TTC549 (cell line): ENCODE measurements around the gene ASF1B.

Experiments
- FAIRE-seq: peaks from 2 replicates; lab custom pipeline; 2012; peaks lifted over from hg19 to GRCh38; lab: Jason Lieb, UNC

ASF1B gene

DNA sequence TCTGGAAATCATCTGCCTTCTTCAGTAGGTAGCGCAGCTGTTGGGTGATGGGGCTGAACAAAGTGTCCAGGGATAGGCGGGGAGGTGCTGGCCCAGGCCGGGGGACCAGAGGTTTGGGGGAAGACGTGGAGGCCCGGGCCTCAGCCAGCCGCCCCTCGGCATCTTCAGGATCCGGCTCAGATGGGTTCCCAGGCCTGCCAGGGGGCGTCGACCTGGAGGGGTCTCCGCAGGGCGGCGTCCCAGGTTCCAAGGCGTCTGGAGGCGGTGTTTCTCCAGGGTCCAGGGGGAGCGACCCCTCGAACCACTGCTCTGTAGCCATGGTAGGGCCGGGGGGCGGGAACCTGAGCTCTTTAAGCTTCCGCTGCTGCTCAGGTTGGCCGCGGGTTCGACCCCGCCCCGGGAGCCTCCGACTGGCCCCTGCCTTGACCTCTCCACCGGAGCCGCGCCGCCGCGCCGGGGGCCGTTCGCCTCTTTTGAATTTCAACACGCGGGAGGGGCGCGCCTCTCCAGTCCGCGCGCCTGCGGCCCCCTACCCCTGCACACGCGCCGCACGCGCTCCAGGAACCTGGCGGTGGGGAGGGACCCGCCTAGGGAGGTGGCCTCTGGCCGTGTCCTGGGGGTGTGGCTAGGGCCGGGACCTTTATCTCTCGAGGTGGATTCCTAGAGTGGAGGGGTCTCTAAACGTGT is 50.9 kb downstream of the ASF1B start, which contains the start of gene C19orf67:
Gene C19orf67 (minus strand): TSS at position 475 of the 687 bp plus-strand sequence. CDS start 156 bp downstream, at position 319.
- no peak for FAIRE-seq

DNA sequence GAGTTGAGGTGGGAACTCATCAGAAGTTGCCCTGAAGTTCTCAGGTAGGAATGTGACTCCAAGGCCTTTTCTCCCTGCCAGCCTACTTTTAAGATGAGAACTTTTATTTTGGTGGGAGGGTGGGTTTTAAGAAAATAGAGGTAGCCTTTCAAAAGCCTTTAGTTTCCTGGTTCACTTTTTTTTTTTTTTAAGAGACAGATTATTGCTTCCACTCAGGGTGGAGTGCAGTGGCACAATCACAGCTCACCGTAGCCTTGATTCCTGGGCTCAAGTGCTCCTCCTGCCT is 53.8 kb downstream of the ASF1B start:
- no peak for FAIRE-seq

DNA sequence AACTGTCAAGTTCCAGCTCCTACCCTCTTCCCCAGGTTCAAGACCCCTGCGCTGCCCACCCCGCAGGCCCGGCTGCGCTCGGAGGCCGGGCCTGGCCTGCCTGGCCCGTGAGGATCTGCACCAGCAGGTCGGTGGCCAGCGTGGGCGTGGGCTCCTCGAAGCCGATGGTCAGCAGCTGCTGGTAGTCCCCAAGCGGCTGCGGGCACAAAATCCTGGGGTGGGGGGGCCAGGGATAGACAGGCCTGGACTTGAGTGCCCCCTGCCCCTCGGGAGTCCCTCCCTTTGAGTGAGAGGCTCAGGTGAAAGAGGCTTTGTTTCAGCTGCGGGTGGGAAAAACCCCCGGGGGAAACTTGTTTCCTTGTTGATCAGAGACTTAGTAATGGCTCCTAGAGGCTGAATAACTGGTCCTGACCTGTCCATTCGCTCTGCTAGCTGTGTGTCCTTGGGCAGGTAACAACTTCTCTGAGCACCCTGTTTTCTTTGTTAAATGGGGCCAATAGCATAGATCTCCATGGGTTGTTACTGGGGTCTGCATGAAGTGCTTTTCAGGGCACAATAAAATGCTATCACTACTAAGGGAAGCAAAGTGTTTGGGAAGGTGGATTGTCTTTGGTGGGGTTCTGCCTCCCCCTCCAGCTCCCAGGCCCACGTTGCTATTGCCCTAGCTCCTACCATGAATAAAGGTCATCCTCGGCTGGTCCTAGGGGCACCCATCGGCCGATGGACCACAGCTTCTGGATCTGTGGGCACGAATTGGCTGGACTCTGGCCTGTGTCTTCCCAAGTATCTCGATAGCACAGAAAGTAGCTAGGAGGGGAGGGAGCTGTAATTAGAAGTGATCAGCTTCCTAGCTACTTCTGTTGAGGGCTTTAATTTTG is 54.4 kb downstream of the ASF1B start:
- FAIRE-seq = no peak

DNA sequence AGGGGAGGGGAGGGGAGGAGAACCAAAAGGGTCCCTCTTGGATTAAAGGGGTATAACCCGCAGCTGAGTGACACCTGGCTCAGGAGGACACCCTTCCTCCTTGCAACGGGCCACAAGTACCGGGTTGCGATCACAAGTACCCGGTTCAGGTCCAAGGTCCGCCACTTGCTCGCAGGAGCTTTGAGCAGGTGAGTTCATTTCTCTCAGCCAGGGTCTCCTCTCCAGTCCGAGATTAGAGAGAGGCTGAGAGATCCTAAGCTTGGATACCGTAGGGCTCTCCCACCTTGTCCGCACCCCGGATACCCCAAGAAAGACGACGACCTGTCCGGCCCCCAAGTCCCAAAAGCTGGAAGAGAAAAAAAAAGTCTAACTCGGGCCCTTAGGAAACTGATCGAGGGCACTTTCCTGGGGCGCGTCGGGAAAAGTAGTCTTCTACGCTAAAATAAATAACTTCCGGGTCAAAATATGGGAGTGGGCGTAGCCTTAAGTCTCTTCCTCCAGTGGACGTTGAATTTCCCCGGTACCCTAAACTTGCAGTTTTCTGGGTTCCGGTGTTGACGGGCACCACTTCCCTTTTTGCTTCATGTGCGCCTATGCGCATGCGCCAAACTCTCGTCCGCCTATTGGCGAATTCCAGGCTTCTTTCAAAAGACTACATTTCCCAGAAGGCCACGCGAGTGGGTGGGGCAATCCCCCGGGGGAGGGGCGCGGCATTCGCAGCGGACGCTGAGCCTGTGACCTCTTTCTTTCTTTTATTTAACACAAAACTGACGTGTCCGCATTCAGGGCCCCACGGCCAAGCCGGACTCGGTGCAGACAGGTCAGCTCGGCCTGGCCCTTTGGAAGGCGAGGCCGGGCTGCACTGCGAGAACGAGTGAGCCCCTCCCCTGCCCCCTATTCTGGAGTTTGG is 55.2 kb downstream of the ASF1B start:
- FAIRE-seq = peak; percentile 99

DNA sequence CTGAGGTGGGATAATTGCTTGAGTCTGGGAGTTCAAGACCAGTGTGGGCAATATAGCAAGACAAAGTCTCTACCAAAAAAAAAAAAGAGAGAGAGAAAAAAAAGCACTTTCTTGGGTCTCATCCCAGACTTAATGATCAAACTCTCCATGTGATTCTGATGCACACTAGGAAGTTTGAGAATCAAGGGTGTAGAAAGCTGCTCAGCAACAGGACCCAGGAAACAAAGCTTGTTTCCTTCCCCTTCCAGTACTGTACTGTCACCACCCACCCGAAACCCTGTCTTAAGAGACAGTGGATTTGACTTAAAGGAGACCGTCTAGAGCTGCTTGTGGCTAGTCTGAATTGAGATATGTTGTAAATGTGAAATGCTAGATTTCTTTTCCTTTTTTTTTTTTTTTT is 58.0 kb downstream of the ASF1B start:
- FAIRE-seq = no peak

DNA sequence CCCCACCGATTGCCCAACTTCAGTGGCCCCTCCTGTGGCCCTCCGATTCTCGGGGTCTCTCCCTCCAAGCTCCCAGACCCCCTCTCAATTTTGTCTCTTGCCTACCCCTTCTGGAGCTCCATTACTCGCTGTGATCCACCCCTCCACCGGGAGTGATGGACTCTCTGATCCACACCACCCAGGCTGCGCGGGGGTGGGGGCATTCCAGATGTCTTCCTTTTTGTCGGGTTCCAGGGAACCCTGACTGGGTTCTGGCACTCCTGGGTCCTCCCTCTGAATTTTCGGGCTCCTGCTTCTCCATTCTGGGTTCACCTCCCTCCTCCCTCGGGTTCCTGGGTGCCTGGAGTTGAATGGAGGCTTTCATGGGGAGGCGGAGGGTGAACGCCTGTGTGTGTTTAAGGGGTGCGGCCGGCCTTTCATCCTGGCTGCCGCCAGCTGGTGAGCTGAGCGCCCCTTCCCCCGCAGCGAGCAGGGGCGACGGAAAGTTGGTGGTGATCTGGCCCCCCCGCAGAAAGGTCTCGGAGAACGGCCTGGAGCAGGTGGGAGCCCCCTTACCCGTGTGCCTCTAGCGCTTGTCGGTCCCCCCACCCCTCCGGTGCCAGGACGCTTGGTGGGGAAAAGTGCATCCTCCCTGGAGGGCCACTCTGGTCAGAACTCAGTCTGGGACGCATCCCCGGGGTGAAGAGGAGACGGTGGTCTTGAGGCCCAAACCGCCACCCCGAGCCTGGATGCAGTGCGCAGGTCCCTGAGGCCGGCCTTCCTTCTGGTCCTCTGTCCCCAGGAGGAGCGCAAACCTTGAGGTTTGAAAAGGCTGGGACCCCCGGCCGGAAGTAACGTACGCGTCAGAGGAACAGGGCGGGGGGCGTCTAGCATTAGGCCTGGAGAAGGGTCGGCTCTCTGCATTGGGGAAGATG is 62.2 kb downstream of the ASF1B start:
- FAIRE-seq = no peak

DNA sequence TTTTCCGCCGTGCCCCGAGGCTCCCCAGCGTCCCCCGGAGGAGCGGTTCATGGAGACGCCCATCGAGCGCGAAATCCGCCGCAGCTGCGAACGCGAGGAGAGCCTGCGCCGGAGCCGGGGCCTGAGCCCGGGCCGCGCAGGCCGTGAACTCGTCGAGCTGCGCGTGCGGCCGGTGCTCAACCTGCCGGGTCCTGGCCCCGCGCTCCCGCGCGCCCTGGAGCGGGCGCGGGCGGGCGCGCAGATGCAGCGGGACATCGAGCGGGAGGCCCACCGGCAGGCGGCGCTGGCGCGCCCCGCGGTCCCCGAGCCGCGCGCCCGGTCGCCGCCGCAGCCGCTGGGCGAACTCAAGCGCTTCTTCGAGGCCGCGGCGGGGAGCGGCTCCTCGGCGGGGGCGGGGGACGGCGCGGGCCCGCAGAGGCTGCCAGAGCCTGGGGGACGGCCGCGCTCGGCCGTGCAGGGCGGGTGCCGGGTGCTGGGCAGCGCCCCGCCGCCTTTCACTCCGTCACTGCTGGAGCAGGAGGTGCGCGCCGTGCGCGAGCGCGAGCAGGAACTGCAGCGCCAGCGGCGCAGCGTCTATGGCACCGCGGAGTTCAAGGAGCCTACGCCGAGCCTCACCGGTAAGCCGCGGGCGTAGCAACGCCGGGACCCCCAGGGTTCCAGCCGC is 63.0 kb downstream of the ASF1B start:
- FAIRE-seq = no peak

DNA sequence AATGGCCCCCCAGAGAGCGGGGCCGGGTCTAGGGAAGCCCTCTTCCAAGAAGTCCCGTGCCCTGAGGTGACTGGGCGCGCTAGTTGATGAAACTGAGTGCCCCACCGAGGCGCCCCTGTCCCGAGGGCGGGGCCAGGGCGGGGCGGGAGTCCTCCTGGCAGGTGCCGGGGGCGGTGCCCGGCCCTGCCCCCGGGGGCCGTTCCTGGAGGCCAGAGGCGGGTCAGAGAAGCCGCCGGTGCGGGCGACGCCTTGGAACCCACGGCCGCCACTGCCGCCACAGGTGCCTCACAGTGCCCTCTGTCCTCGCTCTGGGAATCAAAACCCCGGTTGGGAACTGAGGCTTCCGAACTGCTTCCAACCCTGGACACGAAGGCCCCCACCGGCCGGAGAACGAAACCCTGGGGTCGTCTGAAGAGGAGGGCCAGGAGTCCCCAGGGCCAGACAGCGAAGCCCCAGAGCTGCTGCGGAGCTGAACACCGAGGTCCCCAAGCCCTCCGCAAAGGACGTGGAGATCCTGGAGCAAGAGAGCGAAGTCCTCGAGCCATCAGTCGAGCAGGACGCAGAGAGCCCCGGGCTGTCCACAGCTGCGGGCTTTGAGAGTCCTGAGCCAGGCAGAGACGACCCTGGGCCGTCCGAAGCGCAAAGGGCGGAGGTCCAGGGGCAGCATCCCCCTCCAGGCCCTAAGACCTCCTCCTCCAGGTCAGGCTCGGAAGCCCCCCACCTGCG is 63.7 kb downstream of the ASF1B start, which contains the start of gene MISP3:
Gene MISP3 (plus strand): TSS at position 252 of the 726 bp plus-strand sequence. CDS start 524 bp downstream, outside the sequence.
- no peak for FAIRE-seq

DNA sequence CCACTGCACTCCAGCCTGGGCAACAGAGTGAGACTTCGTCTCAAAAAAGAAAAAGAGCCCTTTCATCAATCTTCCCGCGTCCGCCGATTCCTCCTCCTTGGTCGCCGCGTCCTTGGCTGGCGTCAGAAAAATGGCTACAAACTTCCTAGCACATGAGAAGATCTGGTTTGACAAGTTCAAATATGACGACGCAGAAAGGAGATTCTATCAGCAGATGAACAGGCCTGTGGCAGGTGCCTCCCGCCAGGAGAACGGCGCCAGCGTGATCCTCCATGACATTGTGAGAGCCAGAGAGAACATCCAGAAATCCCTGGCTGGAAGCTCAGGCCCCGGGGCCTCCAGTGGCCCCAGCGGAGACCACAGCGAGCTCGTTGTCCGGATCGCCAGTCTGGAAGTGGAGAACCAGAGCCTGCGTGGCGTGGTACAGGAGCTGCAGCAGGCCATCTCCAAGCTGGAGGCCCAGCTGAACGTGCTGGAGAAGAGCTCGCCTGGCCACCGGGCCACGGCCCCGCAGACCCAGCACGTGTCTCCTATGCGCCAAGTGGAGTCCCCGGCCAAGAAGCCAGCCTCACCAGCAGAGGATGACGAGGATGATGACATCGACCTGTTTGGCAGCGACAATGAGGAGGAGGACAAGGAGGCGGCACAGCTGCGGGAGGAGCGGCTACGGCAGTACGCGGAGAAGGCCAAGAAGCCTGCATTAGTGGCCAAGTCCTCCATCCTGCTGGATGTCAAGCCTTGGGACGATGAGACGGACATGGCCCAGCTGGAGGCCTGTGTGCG is 65.9 kb downstream of the ASF1B start:
- no peak for FAIRE-seq
